CD4-positive, alpha-beta memory T cell (primary cell): ENCODE data around the gene HSPA9. TPM values are rescaled to one million over a fixed set of nuclear protein-coding genes. Genes with fewer than 3 reads are reported as not detected.
A peak's percentile ranks its signal among the peaks of the same experiment; 100 is the strongest.

Experiments
- CTCF ChIA-PET: fragments of 350-600 bp; sonication (Branson Sonifier 250); formaldehyde crosslinking; loops from one replicate; lab custom pipeline; 2021; ENCODE audit warnings: inconsistent platforms; ENCODE audit not compliant: partially characterized antibody; lab: Charles Lee
- POLR2A ChIA-PET: fragments of 350-600 bp; sonication (Branson Sonifier 250); formaldehyde crosslinking; loops from one replicate; lab custom pipeline; 2021; ENCODE audit not compliant: partially characterized antibody; lab: Charles Lee
- DNase-seq, 5 donors: peaks; one replicate each; pipeline versions ENCODE4 v3.0.0 to v3.0.0-alpha.2; 2020 to 2022; ENCODE audit warnings: mixed read lengths in 1 of 5
- H3K27ac ChIP-seq: one replicate; pipeline ENCODE4 v1.7.0; 2013; ENCODE audit warnings: low read depth, low read length
- H3K27me3 ChIP-seq: 2 replicates; pipeline ENCODE4 v1.7.0; 2013; ENCODE audit warnings: mild to moderate bottlenecking, low read length, moderate library complexity; ENCODE audit not compliant: insufficient read depth
- H3K36me3 ChIP-seq: 2 replicates; pipeline ENCODE4 v1.7.0; 2013; ENCODE audit warnings: mild to moderate bottlenecking, low read length, moderate library complexity; ENCODE audit not compliant: insufficient read depth
- H3K4me1 ChIP-seq: 2 replicates; pipeline ENCODE4 v1.7.0; 2013; ENCODE audit warnings: mild to moderate bottlenecking, low read length, moderate library complexity; ENCODE audit not compliant: insufficient read depth
- H3K4me3 ChIP-seq, 2 donors: one replicate each; pipeline ENCODE4 v1.7.0; 2013; ENCODE audit warnings: low read length in 2 of 2, mild to moderate bottlenecking in 1 of 2
- H3K9me3 ChIP-seq, 2 donors: one replicate each; pipeline ENCODE4 v1.7.0; 2013; ENCODE audit warnings: low read length in 2 of 2, control low read depth in 1 of 2; ENCODE audit not compliant: control insufficient read depth in 1 of 2
- H3K27ac Mint-ChIP-seq, 7 donors: one replicate each; pipeline ENCODE4 v1.8.0; 2020 to 2021; ENCODE audit warnings: mixed read lengths in 7 of 7, mild to moderate bottlenecking in 6 of 7, inconsistent platforms in 3 of 7, moderate library complexity in 3 of 7
- H3K27me3 Mint-ChIP-seq, 2 donors: one replicate each; pipeline ENCODE4 v1.8.0; 2020 to 2021; ENCODE audit warnings: mixed read lengths in 2 of 2
- H3K36me3 Mint-ChIP-seq, 2 donors: one replicate each; pipeline ENCODE4 v1.8.0; 2020 to 2021; ENCODE audit warnings: mixed read lengths in 2 of 2, inconsistent platforms in 1 of 2, mild to moderate bottlenecking in 1 of 2
- H3K4me1 Mint-ChIP-seq, 4 donors: one replicate each; pipeline ENCODE4 v1.8.0; 2020 to 2021; ENCODE audit warnings: mixed read lengths in 4 of 4, mild to moderate bottlenecking in 1 of 4
- H3K4me3 Mint-ChIP-seq, 8 donors: one replicate each; pipeline ENCODE4 v1.8.0; 2020 to 2021; ENCODE audit warnings: mixed read lengths in 8 of 8, mild to moderate bottlenecking in 7 of 8, moderate library complexity in 6 of 8, inconsistent platforms in 3 of 8
- H3K9me3 Mint-ChIP-seq, 8 donors: one replicate each; pipeline ENCODE4 v1.8.0; 2020 to 2021; ENCODE audit warnings: mixed read lengths in 8 of 8, mild to moderate bottlenecking in 5 of 8, inconsistent platforms in 3 of 8, moderate library complexity in 1 of 8
- intact Hi-C: fragments of 100-400 bp; cut with micrococcal nuclease; formaldehyde crosslinking; loops from one replicate; pipeline ENCODE4 v1.15.1; 2023
- polyA plus RNA-seq, 2 donors: library from polyadenylated mRNA; unstranded; fragments of 300-500 nt; fragmentation: Illumina TruSeq; gene quantifications; one replicate each; pipeline ENCODE4 v1.2.3, GENCODE V29; 2021
- total RNA-seq, 2 experiments: library from RNA; stranded (reverse); gene quantifications; one replicate each; pipeline ENCODE4 v1.2.3, GENCODE V29; 2021

HSPA9 gene
- total and polyA plus RNA-seq, 4 experiments from 2014 or later = 144 to 171 (median 154) TPM

- Histone ChIP-seq H3K27me3 (no peaks in the 10 kb centered on the region), H3K4me3 (no peak overlapping the region), H3K36me3 (peaks cover 78% of the 10 kb centered on the region), H3K27ac (no peak overlapping the region), H3K9me3 (no peaks in the 10 kb centered on the region), H3K4me1 (peaks cover 45% of the 10 kb centered on the region)
- Mint-ChIP-seq H3K4me1 (peaks cover 36 to 78% (median 58%) of the 10 kb centered on the region in 4 donors), H3K36me3 (peaks cover 71 to 75% of the 10 kb centered on the region in 2 donors), H3K27ac (peak overlapping the region; percentile 15 to 90 (median 69)), H3K4me3 (peak overlapping the region in 4 of 8 donors; percentile 0 to 57 (median 32)), H3K27me3 (no peaks in the 10 kb centered on the region), H3K9me3 (no peaks in the 10 kb centered on the region)
- POLR2A ChIA-PET = interaction anchor here (1.8 to 4.2 kb wide), 2 partner anchors 12 to 20 kb away, joined by 8 to 33 read pairs; partner anchors contain the start of genes ETF1 and HSPA9
- CTCF ChIA-PET = interaction anchor here (1.1 to 1.4 kb wide), 3 partner anchors 8 to 30 kb away, joined by 3 to 4 read pairs (median 4); no protein-coding TSS in a partner anchor
- no peak for DNase-seq
- intact Hi-C loops = no loop called here
Measured at GRCh38 chr5:138563340-138564118, 11.7 kb downstream of the HSPA9 start.

DNA sequence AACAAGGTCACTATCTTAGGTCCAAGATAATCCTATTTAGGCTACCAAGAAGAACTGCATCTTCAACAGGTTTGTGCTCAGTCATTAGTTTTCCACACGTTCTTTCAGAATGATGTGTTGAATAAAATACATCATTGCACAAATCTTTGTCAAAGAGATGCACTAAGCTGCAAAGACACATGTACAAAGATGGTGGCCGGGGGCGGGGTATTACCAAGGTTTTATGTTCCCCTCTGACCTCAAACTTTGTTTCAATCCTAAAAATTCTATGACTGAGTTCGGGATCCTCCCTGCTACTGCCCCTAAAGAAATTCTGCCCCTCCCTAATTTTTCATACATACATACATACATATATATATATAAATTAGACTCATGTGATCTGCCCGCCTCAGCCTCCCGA lies 14.2 kb downstream of the HSPA9 start:
- no peak for DNase-seq
- CTCF ChIA-PET = interaction anchor here (1.0 to 1.1 kb wide), 2 partner anchors 12 kb away, joined by 3 to 4 read pairs; no protein-coding TSS in a partner anchor
- Mint-ChIP-seq H3K4me3 (no peak overlapping the region), H3K4me1 (peaks cover 23 to 54% (median 41%) of the 10 kb centered on the region in 4 donors), H3K27me3 (no peaks in the 10 kb centered on the region), H3K27ac (peak overlapping the region in 2 of 7 donors; percentile 54 to 55), H3K36me3 (peaks cover 73 to 77% of the 10 kb centered on the region in 2 donors), H3K9me3 (no peaks in the 10 kb centered on the region)
- no peak overlapping the region for H3K27ac ChIP-seq
- H3K4me3 ChIP-seq = no peak overlapping the region
- no peaks in the 10 kb centered on the region for H3K27me3 ChIP-seq
- POLR2A ChIA-PET = no interaction called here
- H3K36me3 ChIP-seq = peaks cover 78% of the 10 kb centered on the region
- intact Hi-C loops = no loop called here
- peaks cover 26% of the 10 kb centered on the region for H3K4me1 ChIP-seq
- no peaks in the 10 kb centered on the region for H3K9me3 ChIP-seq

- H3K27me3 ChIP-seq = no peaks in the 10 kb centered on the region
- no peak overlapping the region for H3K4me3 Mint-ChIP-seq
- H3K4me3 ChIP-seq = no peak overlapping the region
- peak overlapping the region in 4 of 7 donors; percentile 45 to 88 (median 62) for H3K27ac Mint-ChIP-seq
- ChIA-PET POLR2A (interaction anchor here (1.3 kb wide), 1 partner anchor 16 kb away, joined by 4 read pairs; no protein-coding TSS in a partner anchor), CTCF (no interaction called here)
- H3K27me3 Mint-ChIP-seq = no peaks in the 10 kb centered on the region
- peaks cover 17 to 46% (median 34%) of the 10 kb centered on the region in 4 donors for H3K4me1 Mint-ChIP-seq
- intact Hi-C loops = no loop called here
- no peaks in the 10 kb centered on the region for H3K9me3 Mint-ChIP-seq
- H3K27ac ChIP-seq = no peak overlapping the region
- H3K4me1 ChIP-seq = peaks cover 17% of the 10 kb centered on the region
- no peaks in the 10 kb centered on the region for H3K9me3 ChIP-seq
- peaks cover 69 to 78% of the 10 kb centered on the region in 2 donors for H3K36me3 Mint-ChIP-seq
- H3K36me3 ChIP-seq = peaks cover 77% of the 10 kb centered on the region
- no peak for DNase-seq
Measured at GRCh38 chr5:138559937-138560336, 15.3 kb downstream of the HSPA9 start.

DNA sequence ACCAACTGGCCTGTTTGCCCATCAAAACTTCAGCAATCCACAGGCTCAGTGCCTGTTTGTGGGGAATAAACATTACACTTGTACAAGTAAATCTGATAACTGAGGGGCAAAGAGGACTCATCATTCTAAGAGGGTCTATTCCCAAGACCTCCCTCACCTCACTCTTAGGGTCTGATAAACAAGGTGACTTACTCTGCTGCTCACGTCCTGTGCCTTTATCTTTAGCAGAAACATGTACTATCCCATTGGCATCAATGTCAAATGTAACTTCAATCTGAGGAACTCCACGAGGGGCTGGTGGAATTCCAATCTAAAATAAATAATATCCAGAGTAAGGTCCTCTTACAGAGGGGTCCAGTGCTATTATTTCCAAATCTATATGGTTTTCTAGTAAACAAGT lies 17.5 kb downstream of the HSPA9 start:
- CTCF ChIA-PET = no interaction called here
- POLR2A ChIA-PET = interaction anchor here (4.3 kb wide), 1 partner anchor 14 kb away, joined by 22 read pairs; the partner anchor contains the start of gene ETF1
- intact Hi-C loops = no loop called here

DNA sequence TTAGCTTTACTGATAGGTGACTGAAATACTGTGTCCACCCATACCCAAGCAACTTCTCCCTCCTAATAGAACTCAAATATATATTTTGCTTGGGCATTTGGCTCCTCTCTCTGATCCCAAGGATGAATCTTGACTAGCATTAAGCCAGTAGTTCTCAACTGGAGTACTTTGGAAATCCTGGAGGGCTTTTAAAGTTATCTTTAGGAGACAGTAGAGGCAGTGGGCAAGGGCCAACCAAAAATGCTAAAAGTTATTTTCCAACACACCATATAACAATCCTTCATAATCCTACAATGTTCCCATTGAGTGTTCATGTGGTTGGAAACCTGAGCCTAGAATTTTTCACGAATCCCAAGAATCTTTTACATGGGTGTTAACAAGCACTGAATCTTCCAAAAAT lies 21.1 kb downstream of the HSPA9 start:
- Mint-ChIP-seq H3K9me3 (peaks cover 0 to 4% (median 0%) of the 10 kb centered on the region in 8 donors), H3K36me3 (peaks cover 39 to 60% of the 10 kb centered on the region in 2 donors), H3K27ac (peak overlapping the region in 3 of 7 donors; percentile 17 to 68 (median 57)), H3K27me3 (no peaks in the 10 kb centered on the region), H3K4me3 (no peak overlapping the region), H3K4me1 (peaks cover 12 to 24% (median 14%) of the 10 kb centered on the region in 4 donors)
- no peak for DNase-seq
- Histone ChIP-seq H3K4me3 (no peak overlapping the region), H3K27ac (no peak overlapping the region), H3K9me3 (no peaks in the 10 kb centered on the region), H3K27me3 (no peaks in the 10 kb centered on the region), H3K36me3 (peaks cover 48% of the 10 kb centered on the region), H3K4me1 (no peaks in the 10 kb centered on the region)
- ChIA-PET POLR2A (interaction anchor here (3.8 kb wide), 1 partner anchor 11 kb away, joined by 21 read pairs; the partner anchor contains the start of gene ETF1), CTCF (no interaction called here)
- intact Hi-C loops = no loop called here

More for the DNA sequence above, 17.5 kb downstream of the HSPA9 start:
- Histone ChIP-seq H3K27ac (no peak overlapping the region), H3K36me3 (peaks cover 69% of the 10 kb centered on the region), H3K4me3 (no peak overlapping the region), H3K27me3 (no peaks in the 10 kb centered on the region), H3K4me1 (no peaks in the 10 kb centered on the region), H3K9me3 (no peaks in the 10 kb centered on the region)
- DNase-seq = no peak
- Mint-ChIP-seq H3K4me3 (no peak overlapping the region), H3K27me3 (no peaks in the 10 kb centered on the region), H3K4me1 (peaks cover 5 to 27% (median 18%) of the 10 kb centered on the region in 4 donors), H3K9me3 (no peaks in the 10 kb centered on the region), H3K36me3 (peaks cover 64 to 80% of the 10 kb centered on the region in 2 donors), H3K27ac (peak overlapping the region in 3 of 7 donors; percentile 27 to 68 (median 64))

- peaks cover 12 to 22% (median 14%) of the 10 kb centered on the region in 4 donors for H3K4me1 Mint-ChIP-seq
- DNase-seq = no peak
- no peaks in the 10 kb centered on the region for H3K9me3 ChIP-seq
- CTCF ChIA-PET = interaction anchor here (0.9 kb wide), 1 partner anchor 10 kb away, joined by 6 read pairs; the partner anchor contains the start of gene ETF1
- POLR2A ChIA-PET = interaction anchor here (2.1 to 3.8 kb wide), 2 partner anchors 11 to 12 kb away, joined by 12 to 21 read pairs; partner anchors contain the start of gene ETF1
- no peak overlapping the region for H3K4me3 ChIP-seq
- H3K36me3 Mint-ChIP-seq = peaks cover 34 to 55% of the 10 kb centered on the region in 2 donors
- intact Hi-C loops = no loop called here
- peaks cover 0 to 4% (median 0%) of the 10 kb centered on the region in 8 donors for H3K9me3 Mint-ChIP-seq
- no peaks in the 10 kb centered on the region for H3K27me3 ChIP-seq
- peak overlapping the region in 4 of 7 donors; percentile 17 to 68 (median 52) for H3K27ac Mint-ChIP-seq
- H3K4me1 ChIP-seq = peaks cover 4% of the 10 kb centered on the region
- no peak overlapping the region for H3K4me3 Mint-ChIP-seq
- H3K36me3 ChIP-seq = peaks cover 42% of the 10 kb centered on the region
- no peaks in the 10 kb centered on the region for H3K27me3 Mint-ChIP-seq
- no peak overlapping the region for H3K27ac ChIP-seq
Measured at GRCh38 chr5:138553437-138554095, 21.6 kb downstream of the HSPA9 start.
